ENCODE results near the gene FAM114A2. TPM values are rescaled to one million over a fixed set of nuclear protein-coding genes. Genes with fewer than 3 reads are reported as not detected.

Gene FAM114A2
- total and polyA plus RNA-seq, 4 donors, result 5.4 to 18.3 (median 11.6) TPM

- no peak for TF ChIP-seq RAD21 (IDR thresholded peaks at IDR 0.05)
- TF ChIP-seq RXRA (IDR thresholded peaks at IDR 0.05), result no peak
- TF ChIP-seq JUND (IDR thresholded peaks at IDR 0.05), result no peak
- no peak for TF ChIP-seq EGR1 (IDR thresholded peaks at IDR 0.05; ENCODE audit: low read depth in 2 of 2)
- no peak for TF ChIP-seq ZBTB33 (IDR thresholded peaks at IDR 0.05)
- no peak for TF ChIP-seq NR2F2 (IDR thresholded peaks at IDR 0.05)
- no peak for TF ChIP-seq HNF4G (IDR thresholded peaks at IDR 0.05)
- TF ChIP-seq SP1 (IDR thresholded peaks at IDR 0.05), result no peak
- TF ChIP-seq, protein P1, sequence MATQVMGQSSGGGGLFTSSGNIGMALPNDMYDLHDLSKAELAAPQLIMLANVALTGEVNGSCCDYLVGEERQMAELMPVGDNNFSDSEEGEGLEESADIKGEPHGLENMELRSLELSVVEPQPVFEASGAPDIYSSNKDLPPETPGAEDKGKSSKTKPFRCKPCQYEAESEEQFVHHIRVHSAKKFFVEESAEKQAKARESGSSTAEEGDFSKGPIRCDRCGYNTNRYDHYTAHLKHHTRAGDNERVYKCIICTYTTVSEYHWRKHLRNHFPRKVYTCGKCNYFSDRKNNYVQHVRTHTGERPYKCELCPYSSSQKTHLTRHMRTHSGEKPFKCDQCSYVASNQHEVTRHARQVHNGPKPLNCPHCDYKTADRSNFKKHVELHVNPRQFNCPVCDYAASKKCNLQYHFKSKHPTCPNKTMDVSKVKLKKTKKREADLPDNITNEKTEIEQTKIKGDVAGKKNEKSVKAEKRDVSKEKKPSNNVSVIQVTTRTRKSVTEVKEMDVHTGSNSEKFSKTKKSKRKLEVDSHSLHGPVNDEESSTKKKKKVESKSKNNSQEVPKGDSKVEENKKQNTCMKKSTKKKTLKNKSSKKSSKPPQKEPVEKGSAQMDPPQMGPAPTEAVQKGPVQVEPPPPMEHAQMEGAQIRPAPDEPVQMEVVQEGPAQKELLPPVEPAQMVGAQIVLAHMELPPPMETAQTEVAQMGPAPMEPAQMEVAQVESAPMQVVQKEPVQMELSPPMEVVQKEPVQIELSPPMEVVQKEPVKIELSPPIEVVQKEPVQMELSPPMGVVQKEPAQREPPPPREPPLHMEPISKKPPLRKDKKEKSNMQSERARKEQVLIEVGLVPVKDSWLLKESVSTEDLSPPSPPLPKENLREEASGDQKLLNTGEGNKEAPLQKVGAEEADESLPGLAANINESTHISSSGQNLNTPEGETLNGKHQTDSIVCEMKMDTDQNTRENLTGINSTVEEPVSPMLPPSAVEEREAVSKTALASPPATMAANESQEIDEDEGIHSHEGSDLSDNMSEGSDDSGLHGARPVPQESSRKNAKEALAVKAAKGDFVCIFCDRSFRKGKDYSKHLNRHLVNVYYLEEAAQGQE (IDR thresholded peaks at IDR 0.05), result no peak
- no peak for TF ChIP-seq CTCF (IDR thresholded peaks at IDR 0.05; ENCODE audit: low read depth, low read length, missing input control)
- TF ChIP-seq GABPA (IDR thresholded peaks at IDR 0.05 in 1 of 2, conservative IDR thresholded peaks at IDR 0.05 in 1 of 2), result no peak
- no peak for TF ChIP-seq ATF3 (IDR thresholded peaks at IDR 0.05)
- TF ChIP-seq FOXA1 (IDR thresholded peaks at IDR 0.05), result no peak
- no peak for TF ChIP-seq TAF1 (conservative IDR thresholded peaks at IDR 0.05)
- no peak for TF ChIP-seq HNF4A (conservative IDR thresholded peaks at IDR 0.05)
- TF ChIP-seq, protein P2, sequence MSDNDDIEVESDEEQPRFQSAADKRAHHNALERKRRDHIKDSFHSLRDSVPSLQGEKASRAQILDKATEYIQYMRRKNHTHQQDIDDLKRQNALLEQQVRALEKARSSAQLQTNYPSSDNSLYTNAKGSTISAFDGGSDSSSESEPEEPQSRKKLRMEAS (IDR thresholded peaks at IDR 0.05), result no peak
- TF ChIP-seq YY1 (IDR thresholded peaks at IDR 0.05), result no peak
- no peak for TF ChIP-seq FOXA2 (IDR thresholded peaks at IDR 0.05)
- DNase-seq (ENCODE audit: low spot score), result no peak
- Histone ChIP-seq H3K4me3 (ENCODE audit: low read depth in 1 of 3, low read length in 3 of 3) (no peak overlapping the region), H3K9me3 (ENCODE audit: control insufficient read depth in 4 of 4, low read length in 3 of 4) (no peaks in the 10 kb centered on the region), H3K9ac (ENCODE audit: low read depth in 1 of 2, low read length in 2 of 2) (no peak overlapping the region), H3K27me3 (ENCODE audit: control insufficient read depth in 4 of 4, insufficient read depth in 4 of 4, low read length in 3 of 4) (no peaks in the 10 kb centered on the region), H3K36me3 (ENCODE audit: control insufficient read depth in 4 of 4, insufficient read depth in 3 of 4, low read depth in 1 of 4, low read length in 3 of 4) (no peaks in the 10 kb centered on the region), H3K4me1 (ENCODE audit: control insufficient read depth in 4 of 4, insufficient read depth in 4 of 4, low read length in 3 of 4) (no peaks in the 10 kb centered on the region), H3K27ac (ENCODE audit: low read depth in 1 of 2, low read length in 2 of 2) (no peak overlapping the region)
- WGBS, result 74% methylated on average over 4 of the region's 4 CpGs
Measured at GRCh38 chr5:153979028-153979783, 59.5 kb downstream of the FAM114A2 start.

Measured in liver (tissue), 9 donors.